HG02852 (cell line): ENCODE measurements around the gene SF3B6.

Experiments used
- ATAC-seq: cut with Tn5 transposase; IDR thresholded peaks from one replicate; pipeline ENCODE4 v1.9.1; 2021; ENCODE audit warnings: mild to moderate bottlenecking, moderate library complexity; ENCODE audit not compliant: unreplicated experiment

SF3B6 gene

DNA sequence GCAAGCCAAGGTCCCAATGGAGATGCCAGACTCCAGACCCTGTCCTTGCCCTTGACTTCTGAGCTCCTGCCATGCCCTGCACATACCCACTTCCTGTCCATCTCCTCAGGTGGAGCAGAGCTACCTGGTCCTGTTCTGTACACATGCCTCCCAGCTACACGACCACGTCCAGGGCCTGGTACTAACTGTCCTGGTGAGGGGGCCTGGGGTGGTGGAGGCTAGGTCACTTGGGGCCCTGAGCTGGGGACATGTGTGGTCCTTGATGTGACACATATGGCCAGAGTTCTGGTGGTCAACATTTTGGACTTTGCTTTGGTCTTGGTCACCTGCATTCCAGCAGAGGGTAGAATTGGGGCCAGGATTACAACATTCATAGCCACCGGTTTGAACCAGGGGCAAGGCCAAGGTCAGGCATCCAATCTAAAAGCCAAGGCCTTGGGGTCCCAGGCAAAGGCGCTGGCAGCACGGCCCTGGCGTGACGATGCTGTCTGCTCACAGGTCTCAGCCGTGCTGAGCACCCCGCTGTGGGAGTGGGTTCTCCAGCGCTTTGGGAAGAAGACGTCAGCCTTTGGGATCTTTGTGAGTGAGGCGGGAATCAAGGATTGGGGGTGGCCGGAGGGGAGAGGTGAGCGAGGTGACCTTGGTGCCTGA, 53.7 kb downstream of the SF3B6 start:
- no peak for ATAC-seq

GRCh38 chr2:24021122-24021998, 54.8 kb downstream of the SF3B6 start:
- ATAC-seq, result no peak

- no peak for ATAC-seq
Observed at GRCh38 chr2:24020244-24020643, 55.9 kb downstream of the SF3B6 start.

DNA sequence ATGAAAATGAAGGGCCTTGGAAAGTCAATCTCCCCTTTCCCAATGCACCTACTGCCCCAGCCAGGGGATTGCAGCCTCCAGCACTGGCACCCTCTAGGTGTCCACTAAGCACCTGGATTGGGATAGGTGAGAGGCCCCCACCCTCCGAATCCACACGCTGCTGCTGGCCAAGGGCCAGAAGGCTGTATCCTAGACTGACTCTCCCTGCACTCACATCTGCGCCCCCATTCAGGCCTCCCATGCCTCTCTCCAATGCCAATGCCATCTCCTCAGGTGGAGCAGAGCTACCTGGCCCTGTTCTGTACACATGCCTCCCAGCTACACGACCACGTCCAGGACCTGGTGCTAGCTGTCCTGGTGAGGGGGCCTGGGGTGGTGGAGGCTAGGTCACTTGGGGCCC, 56.4 kb downstream of the SF3B6 start:
- no peak for ATAC-seq

- ATAC-seq, result no peak
Observed at GRCh38 chr2:24018241-24018640, 57.9 kb downstream of the SF3B6 start.

- no peak for ATAC-seq
Observed at GRCh38 chr2:24017711-24018110, 58.4 kb downstream of the SF3B6 start.
